CD4-positive, alpha-beta T cell treated with Interferon alpha-2 for 1 hour (primary cell): Measurements from ENCODE around the gene ZNF414.

Experiments used
- DNase-seq, 2 donors: peaks; one replicate each; pipeline ENCODE4 v3.0.0-alpha.2; 2020 to 2022

The ZNF414 gene

GRCh38 chr19:8489561-8490394, 24.2 kb downstream of the ZNF414 start:
- no peak for DNase-seq

GRCh38 chr19:8488365-8488764, 25.6 kb downstream of the ZNF414 start:
- no peak for DNase-seq

GRCh38 chr19:8487137-8487851, 26.7 kb downstream of the ZNF414 start:
- peak; percentile 62 to 74 for DNase-seq

GRCh38 chr19:8486661-8487136, 27.3 kb downstream of the ZNF414 start:
- no peak for DNase-seq

- DNase-seq, result no peak
Measured at GRCh38 chr19:8485561-8486371, 28.2 kb downstream of the ZNF414 start.

- peak; percentile 20 to 59 for DNase-seq
Measured at GRCh38 chr19:8484331-8484894, 29.6 kb downstream of the ZNF414 start.

GRCh38 chr19:8483165-8483564, 30.8 kb downstream of the ZNF414 start:
- DNase-seq, result no peak

GRCh38 chr19:8482696-8483095, 31.3 kb downstream of the ZNF414 start:
- no peak for DNase-seq

- DNase-seq, result no peak
Measured at GRCh38 chr19:8481616-8482015, 32.4 kb downstream of the ZNF414 start.

- no peak for DNase-seq
Measured at GRCh38 chr19:8481201-8481600, 32.8 kb downstream of the ZNF414 start.

- DNase-seq, result no peak
Measured at GRCh38 chr19:8478598-8478997, 35.4 kb downstream of the ZNF414 start.

- DNase-seq, result no peak
Measured at GRCh38 chr19:8477889-8478288, 36.1 kb downstream of the ZNF414 start.

- no peak for DNase-seq
Measured at GRCh38 chr19:8476524-8476923, 37.4 kb downstream of the ZNF414 start.

- DNase-seq, result no peak
Measured at GRCh38 chr19:8475005-8475404, 39.0 kb downstream of the ZNF414 start.

- DNase-seq, result no peak
Measured at GRCh38 chr19:8473648-8474476, 40.1 kb downstream of the ZNF414 start.

GRCh38 chr19:8469613-8470368, 44.2 kb downstream of the ZNF414 start:
- DNase-seq, result no peak

- no peak for DNase-seq
Measured at GRCh38 chr19:8468761-8469373, 45.1 kb downstream of the ZNF414 start.

GRCh38 chr19:8468124-8468523, 45.8 kb downstream of the ZNF414 start:
- no peak for DNase-seq

- no peak for DNase-seq
Measured at GRCh38 chr19:8466018-8466417, 47.9 kb downstream of the ZNF414 start.

- no peak for DNase-seq
Measured at GRCh38 chr19:8463365-8463764, 50.6 kb downstream of the ZNF414 start.

- no peak for DNase-seq
Measured at GRCh38 chr19:8462571-8462970, 51.4 kb downstream of the ZNF414 start.
